Astrocyte of the hippocampus (primary cell): Measurements from ENCODE around the gene EIF2B4.
A peak's percentile ranks its signal among the peaks of the same experiment; 100 is the strongest.
"Not testable (repeated sequence)": the region's sequence is repeated elsewhere in the genome, so short reads cannot be mapped to it uniquely, and the experiment has no call there.

Source experiments
- DNase-seq: peaks from one replicate; pipeline ENCODE4 v3.0.0; 2011; ENCODE audit warnings: low read depth, low spot score

Gene EIF2B4

DNA sequence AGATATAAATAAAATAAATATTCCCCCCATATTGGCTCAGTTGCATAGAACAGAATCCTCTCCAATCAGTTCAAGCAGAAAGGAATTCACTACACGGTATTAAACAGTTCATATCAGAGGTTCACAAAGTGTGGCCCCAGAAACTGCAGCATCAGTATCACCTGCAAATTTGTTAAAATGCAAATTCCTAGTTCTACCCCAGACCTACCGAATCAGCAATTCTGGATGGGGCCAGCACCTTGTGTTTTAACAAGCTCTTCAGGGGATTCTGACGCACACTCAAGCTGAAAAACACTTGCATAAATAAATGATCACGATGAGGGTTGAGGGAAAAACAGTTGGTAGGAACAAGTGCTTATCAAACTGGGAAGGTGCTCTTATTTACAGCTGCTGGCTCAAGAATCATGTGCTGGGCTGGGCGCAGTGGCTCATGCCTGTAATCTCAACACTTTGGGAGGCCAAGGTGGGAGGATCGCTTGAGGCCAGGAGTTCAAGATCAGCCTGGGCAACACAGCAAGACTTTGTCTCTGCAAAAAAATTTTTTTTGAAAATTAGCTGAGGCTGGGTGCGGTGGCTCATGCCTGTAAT, 19.9 kb downstream of the EIF2B4 start:
- no peak for DNase-seq

DNA sequence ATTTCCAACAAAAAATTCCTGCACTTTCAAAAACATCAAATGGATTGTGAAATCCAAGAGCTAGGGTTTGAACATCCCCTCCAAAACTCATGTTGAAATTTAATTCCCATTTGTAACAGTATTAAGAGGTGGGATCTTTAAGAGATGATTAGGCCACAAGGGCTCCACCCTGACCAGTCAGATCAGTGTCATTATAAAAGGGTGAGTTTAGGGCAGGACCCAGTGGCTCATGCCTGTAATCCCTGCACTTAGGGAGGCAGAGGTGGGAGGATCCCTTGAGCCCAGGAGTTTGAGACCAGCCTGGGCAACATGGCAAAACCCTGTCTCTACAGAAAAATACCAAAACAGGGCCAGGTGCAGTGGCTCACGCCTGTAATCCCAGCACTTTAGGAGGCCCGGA, 22.5 kb downstream of the EIF2B4 start:
- DNase-seq: no peak

DNA sequence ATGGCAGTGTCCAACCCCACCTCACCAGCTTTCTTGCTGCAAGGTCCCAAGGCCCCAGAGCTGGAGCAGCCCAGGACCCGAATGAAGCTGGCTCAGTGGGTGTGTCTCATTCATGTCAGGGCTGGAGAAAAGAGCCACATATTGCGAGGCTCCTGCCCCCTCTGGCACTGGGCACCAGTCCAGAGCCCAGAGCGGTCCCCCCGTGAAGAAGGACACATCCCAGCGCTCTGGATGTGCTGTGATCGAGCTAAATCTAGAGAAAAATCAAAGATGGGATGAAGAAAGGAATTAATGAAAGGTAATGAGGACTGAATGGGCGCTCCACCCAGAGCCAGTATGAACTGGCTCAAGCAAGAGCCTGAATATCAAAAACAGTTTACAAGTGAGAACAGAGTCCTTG, 34.0 kb downstream of the EIF2B4 start:
- DNase-seq: no peak

DNA sequence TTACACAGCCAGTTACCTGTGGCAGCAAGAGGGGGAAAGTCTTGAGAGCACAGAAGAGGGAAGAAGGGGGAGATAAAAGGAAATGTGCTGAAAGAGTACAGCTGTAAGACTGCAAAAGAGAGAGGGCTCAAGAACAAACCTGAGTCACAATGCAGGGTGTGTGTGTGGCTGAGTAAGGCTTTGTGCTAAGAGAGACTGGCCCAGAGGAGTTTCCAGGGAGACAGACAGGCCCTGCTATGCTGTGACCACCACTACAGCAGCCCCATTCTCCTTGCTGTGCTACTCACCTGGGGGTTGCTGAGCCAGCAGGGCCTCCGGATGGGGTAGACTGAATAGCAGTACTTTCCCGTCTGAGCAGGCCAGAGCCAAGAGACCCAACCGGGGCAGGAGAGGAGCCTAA, 34.8 kb downstream of the EIF2B4 start:
- peak; percentile 16 for DNase-seq

DNA sequence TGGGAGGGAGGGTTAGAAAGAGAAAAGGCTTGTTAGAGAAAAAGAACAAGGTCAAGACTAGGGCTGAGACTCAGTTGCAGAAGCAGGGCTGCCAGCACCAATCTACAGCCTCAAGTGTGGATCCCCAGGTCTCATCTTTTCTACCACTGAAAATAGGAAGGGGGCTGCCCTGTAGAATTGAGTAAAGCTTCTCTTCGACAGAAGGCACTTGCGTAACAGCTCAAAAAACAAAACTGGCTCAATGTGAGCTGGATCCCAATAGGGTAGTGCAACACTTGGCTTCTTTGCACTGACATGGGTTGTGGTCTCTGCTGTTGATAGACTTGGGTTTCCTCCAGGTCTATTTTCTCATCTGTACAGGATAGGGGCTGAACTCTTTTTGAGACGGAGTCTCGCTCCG, 45.4 kb downstream of the EIF2B4 start:
- no peak for DNase-seq

DNA sequence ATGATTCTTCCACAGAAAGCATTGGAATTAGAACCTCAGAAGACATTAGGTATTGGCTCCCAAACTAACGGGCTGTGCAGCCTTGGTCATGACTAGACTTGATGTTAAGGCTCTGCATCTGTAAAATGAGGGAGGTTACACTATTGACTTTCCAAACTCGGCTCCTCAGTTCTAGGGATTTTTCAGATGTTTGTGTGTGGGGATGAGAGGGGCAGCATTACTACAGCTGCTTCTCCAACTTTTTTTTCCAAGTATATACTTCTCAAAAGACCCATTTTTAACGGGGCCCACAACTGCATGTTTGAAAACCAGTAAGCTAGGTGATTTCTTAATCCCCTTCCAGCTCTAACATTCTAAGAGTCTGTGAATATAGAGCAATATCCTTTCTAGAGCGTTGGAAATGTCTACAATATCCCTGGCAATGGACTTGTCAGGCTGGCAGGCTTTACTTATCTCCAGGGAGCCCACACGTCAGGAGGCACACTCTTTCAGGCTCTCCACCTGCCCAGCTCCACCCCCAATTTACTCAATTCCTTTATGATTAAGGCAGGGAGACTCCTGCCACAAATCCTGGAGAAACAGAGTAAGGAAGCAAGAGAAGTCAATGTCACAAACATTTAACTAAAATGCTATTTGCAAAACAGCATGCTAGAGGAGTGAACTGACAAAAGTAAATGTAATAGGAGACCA, 46.4 kb downstream of the EIF2B4 start:
- no peak for DNase-seq

DNA sequence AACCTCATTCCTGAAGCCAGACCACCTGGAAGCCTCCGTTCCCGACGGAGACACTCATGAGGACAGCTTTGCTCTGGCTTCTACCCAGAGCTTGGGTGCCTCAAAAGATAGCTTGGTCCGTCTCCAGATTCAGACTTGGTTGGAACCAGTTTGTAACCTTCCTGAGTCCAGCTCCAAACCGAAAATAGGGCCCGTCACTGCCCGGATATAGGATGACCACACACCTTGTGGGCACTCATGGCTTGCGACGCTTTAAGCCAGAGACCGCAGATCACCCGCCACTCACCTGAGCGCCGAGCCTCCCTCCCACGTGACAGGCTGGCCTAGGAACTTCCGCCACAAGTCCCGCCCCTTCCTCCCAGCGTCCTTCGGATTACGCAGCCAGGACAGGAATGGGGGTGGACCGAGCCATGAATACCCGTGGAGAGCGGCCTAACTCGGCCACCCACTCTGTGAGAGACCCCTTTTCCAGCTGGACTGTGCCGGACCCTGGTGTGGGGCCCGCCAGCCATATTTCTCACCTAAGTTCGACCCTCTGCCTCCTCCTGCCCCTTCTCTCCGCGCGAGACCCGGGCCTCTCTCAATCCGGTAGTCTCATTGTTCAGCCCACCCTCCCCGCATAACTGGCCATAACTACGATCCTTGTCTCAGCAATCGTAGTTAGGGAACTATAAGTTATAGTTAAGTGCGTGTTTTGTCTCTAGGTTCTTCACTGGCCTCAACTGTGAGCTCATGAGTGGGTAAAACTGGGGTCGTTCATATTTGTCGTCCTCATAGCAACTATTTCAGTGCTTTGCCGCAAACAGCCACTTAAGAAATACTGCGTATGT, 47.2 kb downstream of the EIF2B4 start, which contains the start of gene MPV17:
Gene MPV17 (minus strand): TSS at position 332 of the 830 bp plus-strand sequence. CDS start 580 bp downstream, outside the sequence.
- peak; percentile 96 for DNase-seq

DNA sequence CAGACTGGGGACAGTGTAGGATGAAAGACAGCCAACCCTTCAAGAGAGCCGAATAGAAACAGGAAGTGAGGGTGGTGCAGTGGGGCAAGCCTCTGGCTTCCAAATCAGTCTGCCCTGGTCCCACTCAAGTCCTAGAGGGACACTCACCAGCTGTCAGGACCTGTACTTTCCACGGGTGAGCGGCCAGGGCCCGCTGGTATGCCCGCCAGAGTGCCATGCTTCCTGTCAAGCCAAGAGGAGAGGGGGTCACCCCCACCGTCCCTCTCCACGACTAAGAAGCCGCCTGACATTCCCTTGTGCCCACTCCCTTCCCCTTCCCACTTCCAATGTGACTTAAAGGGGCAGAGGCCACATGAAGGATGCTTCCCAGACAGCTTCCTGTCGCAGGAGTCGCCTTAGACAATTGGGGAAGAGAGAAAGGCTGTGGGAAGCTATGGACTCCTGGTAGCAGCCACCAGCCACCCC, 47.8 kb downstream of the EIF2B4 start:
- peak; percentile 31 for DNase-seq

DNA sequence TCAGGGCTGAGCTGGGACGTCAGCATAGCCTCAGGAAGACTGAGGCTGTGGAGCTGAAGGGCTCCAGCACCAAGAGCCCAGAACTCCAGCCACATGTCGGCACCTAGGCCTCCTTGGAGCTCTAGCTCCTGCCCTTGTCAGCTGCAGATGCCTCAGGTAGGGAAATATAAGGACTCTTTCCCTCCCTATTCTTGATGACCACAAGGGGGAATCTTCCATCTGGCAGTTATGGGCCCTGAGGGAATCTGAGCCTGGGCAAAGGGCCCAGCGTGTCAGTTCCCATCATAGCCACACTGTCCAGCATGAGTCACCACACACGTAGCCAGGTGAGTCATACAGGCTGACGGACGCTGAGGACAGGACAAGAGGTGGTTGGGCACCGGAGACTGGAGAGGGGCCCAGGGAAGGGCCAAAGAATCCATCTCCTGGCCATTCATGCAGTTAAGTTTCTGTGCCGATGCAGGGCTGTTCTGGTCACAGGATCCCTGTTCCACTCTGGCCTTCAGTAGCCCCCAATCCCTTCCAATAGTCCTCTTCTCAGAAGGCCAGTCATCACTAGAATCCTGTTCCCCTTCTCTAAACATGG, 49.1 kb downstream of the EIF2B4 start:
- DNase-seq: peak; percentile 97

DNA sequence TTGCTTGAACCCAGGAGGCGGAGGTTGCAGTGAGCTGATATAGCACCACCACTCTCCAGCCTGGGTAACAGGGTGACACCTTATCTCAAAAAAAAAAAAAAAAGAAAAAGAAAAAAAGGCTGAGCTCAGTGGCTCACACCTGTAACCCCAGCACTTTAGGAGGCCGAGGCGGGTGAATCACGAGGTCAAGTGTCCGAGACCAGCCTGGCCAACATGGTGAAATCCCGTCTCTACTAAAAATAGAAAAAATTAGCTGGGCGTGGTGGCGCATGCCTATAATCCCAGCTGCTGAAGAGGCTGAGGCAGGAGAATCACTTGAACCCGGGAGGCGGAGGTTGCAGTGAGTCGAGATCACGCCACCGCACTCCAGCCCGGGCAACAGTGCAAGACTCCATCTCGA, 50.3 kb downstream of the EIF2B4 start:
- not testable (repeated sequence) for DNase-seq

DNA sequence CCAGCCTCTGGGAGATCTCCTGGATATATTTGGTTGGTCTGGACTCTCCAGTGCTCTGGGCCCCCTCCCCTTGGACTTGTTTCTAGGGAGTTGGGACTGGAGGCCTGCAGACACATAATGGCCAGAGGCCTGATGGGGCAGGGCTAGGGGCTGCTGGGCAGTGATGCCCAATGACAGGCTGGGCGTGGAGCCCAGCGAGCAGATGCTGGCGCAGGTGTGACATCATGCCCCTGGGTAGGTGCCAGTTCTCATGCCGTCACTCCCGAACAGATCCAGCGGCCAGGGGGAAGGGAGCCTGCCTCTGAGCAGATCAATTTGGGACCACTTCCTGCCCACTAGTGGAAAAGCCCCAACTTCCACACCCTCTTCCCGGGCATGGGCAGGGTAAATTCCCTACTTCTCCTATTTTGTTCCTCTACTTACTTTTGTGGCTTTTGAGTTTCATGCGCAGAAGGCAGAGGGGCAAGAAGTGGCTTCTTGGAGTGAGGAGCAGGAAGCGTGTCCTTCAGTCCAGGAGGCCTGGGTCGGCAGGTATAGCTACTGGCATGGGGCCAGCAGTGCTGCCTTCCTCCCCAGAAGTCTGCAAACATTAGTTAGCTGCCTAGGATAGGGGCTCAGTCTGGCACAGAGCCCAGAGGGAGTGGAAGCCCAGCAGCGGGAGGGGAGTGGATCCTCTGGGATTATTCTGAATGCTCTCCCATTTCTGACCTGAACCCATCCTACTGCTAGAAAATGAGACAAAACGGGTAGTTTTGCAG, 53.3 kb downstream of the EIF2B4 start:
- peak; percentile 56 for DNase-seq

DNA sequence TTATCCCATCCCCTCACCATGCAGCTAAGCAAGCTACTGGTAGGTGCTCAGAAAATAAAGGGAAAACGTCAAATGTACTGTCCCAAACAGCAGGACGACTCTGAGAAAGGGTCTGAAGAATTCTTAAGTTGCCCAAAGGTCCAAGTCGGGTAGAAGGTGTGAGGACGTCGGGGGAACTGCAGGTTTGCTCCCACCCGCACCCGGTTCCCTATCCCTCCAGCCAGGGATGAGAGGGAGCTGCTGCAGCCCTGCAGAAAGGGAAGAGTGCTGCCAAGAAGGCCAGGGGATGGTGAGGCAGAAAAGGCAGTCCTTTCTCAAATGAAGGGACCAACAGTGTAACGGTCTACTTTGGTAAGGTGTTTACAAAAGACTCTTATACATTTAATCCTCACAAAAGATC, 55.0 kb downstream of the EIF2B4 start:
- no peak for DNase-seq

DNA sequence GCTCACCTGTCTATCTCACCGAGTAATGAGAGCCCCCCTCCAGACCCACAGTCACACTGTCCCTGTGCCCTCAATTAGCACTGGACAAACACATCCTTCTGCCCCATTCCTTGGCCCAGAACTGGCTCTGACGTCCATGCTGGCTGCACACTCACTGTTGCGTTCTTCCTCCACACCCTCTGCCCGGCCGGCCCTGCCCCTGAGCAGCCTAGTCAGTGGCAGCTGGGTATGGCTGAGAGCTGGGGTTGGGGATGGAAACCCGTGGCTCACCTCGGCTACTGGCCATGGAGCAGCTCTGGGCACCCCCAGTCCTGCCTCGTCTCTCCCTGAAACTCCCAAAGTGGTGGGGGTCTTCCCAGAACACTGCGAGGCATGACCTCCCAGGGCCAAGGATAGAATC, 55.4 kb downstream of the EIF2B4 start:
- DNase-seq: no peak
